HG03342 (cell line): Measurements from ENCODE around the gene OR6K3.
"Not testable (repeated sequence)": the region's sequence is repeated elsewhere in the genome, so short reads cannot be mapped to it uniquely, and the experiment has no call there.

Experiments
- ATAC-seq: cut with Tn5 transposase; IDR thresholded peaks from one replicate; pipeline ENCODE4 v1.9.1; 2021; ENCODE audit warnings: mild to moderate bottlenecking, moderate library complexity; ENCODE audit not compliant: unreplicated experiment

OR6K3 gene

GRCh38 chr1:158720620-158721019 is at the start of gene OR6K3:
TSS of gene OR6K3 (minus strand) at chr1:158720720. CDS start at chr1:158718115, 2,605 bp downstream.
- ATAC-seq: no peak

GRCh38 chr1:158754420-158754819 is 33.9 kb upstream of the OR6K3 start, which contains the start of gene OR6K6:
TSS of gene OR6K6 (plus strand) at chr1:158754720. CDS start at chr1:158754888, 168 bp downstream.
- no peak for ATAC-seq

- ATAC-seq: no peak
These were observed 31.7 kb upstream of the OR6K3 start for GRCh38 chr1:158752155-158752712.

GRCh38 chr1:158735848-158736247 is 15.3 kb upstream of the OR6K3 start:
- no peak for ATAC-seq

GRCh38 chr1:158732524-158732923 is 12.0 kb upstream of the OR6K3 start:
- no peak for ATAC-seq

GRCh38 chr1:158731707-158732106 is 11.2 kb upstream of the OR6K3 start:
- no peak for ATAC-seq

GRCh38 chr1:158730453-158730852 is 9.9 kb upstream of the OR6K3 start:
- ATAC-seq: no peak

- no peak for ATAC-seq
These were observed 8.1 kb upstream of the OR6K3 start for GRCh38 chr1:158728510-158729225.

- ATAC-seq: no peak
These were observed 3.9 kb upstream of the OR6K3 start for GRCh38 chr1:158724442-158724841.

GRCh38 chr1:158719664-158720063 is 856 bp downstream of the OR6K3 start:
- ATAC-seq: no peak

GRCh38 chr1:158717344-158717743 is 3.2 kb downstream of the OR6K3 start:
- no peak for ATAC-seq

- no peak for ATAC-seq
These were observed 4.2 kb downstream of the OR6K3 start for GRCh38 chr1:158716335-158716734.

- ATAC-seq: no peak
These were observed 5.8 kb downstream of the OR6K3 start for GRCh38 chr1:158714754-158715153.

GRCh38 chr1:158711098-158711497 is 9.4 kb downstream of the OR6K3 start:
- no peak for ATAC-seq

- no peak for ATAC-seq
These were observed 14.4 kb downstream of the OR6K3 start for GRCh38 chr1:158706096-158706495.

GRCh38 chr1:158700552-158700951 is 20.0 kb downstream of the OR6K3 start, which contains the start of gene OR6K2:
TSS of gene OR6K2 (minus strand) at chr1:158700652. CDS start at chr1:158700652, 0 bp downstream.
- ATAC-seq: no peak

- no peak for ATAC-seq
These were observed 25.9 kb downstream of the OR6K3 start for GRCh38 chr1:158694596-158694995.

GRCh38 chr1:158692356-158692755 is 28.2 kb downstream of the OR6K3 start:
- ATAC-seq: no peak

- no peak for ATAC-seq
These were observed 28.6 kb downstream of the OR6K3 start for GRCh38 chr1:158691907-158692306.

- not testable (repeated sequence) for ATAC-seq
These were observed 29.4 kb downstream of the OR6K3 start for GRCh38 chr1:158691149-158691548.

- no peak for ATAC-seq
These were observed 30.6 kb downstream of the OR6K3 start for GRCh38 chr1:158689875-158690274.

- ATAC-seq: no peak
These were observed 31.4 kb downstream of the OR6K3 start for GRCh38 chr1:158689110-158689509.
